GM18519 (cell line): ENCODE data around the gene ANKRD44.
"Not testable (repeated sequence)": the region's sequence is repeated elsewhere in the genome, so short reads cannot be mapped to it uniquely, and the experiment has no call there.

Experiments
- ATAC-seq: cut with Tn5 transposase; IDR thresholded peaks from one replicate; pipeline ENCODE4 v1.9.1; 2021; ENCODE audit warnings: mild to moderate bottlenecking, moderate library complexity; ENCODE audit not compliant: unreplicated experiment, low FRiP score

ANKRD44 gene

DNA sequence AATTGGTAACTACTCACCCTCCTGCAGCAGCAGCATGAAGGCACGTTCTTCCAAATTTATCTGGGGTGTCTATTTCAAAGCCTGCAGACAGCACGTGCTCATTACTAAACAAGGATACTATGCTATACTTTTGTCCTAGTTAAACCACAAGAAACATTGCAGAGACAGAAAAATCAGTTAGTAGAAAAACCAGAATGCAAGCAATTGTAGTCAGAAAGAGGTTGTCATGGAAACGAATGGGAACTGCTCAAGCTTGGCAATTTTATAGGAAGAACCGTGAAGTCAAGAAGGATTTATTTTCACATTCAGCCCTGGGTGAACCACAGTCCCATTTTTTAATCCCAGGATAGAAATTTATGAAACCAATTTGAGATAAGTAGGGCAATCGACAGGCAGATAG lies 221.9 kb downstream of the ANKRD44 start:
- ATAC-seq, result no peak

- peak; percentile 68 for ATAC-seq
These were observed 224.1 kb downstream of the ANKRD44 start for GRCh38 chr2:197086500-197086899.

GRCh38 chr2:197085665-197086064 lies 224.9 kb downstream of the ANKRD44 start:
- no peak for ATAC-seq

DNA sequence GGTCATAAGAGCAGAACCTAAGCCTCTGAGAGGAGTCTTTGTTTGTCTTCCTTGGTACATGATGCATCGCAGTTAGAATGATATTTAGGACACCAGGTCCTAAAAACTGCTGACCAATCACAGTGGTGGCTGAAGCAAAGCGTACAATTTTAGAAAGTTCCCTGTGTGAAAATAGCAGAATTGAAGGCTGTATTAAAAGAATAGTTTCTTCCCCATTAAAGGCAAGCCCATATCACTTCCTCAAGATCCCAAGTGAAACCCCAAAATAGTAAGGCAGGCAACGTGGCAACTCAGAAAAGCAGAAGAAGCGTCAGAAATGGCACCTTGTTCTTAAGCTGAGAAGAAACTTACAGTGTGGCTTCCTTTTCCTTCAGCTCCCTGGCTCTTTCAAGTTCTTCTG lies 229.3 kb downstream of the ANKRD44 start:
- no peak for ATAC-seq

GRCh38 chr2:197080578-197081216 lies 229.9 kb downstream of the ANKRD44 start:
- no peak for ATAC-seq

DNA sequence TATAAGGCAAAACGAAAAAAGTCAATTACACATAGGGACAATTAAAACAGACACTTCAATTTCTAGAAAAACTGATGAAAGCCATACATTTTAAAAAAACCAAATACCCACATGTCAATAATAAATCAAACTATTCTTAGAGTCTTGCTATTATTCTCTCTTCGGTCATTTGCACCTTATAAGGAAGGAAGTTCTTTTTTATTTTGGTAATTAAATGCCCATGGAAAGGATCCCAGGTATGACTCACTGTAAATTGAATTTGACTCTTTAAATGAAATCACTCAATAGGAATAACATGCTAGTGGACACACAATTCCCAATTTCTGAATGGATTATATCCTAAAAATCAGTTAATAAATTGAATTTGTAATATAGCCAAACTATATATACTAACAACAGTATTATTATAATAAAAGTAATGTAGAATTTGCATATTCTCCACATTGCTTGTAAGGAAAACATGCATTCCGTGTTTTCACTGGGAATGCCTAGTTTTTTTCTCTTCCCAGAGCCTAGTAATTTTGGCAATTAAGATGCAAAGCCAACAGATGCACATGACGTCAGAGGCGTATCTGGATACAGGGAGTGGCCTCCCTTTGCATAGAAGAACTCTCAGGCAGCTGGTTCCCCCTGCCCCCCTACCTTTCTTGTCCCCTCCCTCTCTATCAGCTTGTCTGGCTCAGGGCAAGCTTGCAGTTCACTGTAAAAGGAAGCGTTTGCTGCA lies 230.6 kb downstream of the ANKRD44 start:
- ATAC-seq, result no peak

GRCh38 chr2:197079414-197079813 lies 231.2 kb downstream of the ANKRD44 start:
- ATAC-seq, result no peak

GRCh38 chr2:197078535-197078934 lies 232.0 kb downstream of the ANKRD44 start:
- ATAC-seq, result no peak

DNA sequence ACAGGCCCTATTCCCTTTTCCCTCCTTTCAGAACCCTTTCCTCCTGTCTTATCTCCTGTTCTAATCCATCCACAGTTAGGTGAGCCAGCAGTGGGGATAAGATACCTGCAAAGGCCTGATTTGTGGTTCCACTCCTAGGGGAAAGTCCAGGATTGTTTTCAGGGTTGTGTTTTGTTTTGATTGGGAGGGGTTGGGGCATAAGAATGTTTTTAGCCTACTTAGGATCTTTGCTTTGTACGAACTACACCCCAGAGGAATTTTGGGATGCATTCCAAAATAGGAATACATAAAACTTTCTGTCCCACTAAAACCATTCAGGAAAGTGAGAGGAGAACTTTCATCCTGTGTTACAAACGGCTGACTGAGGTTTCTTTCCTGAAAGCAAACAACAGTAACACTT lies 233.2 kb downstream of the ANKRD44 start:
- no peak for ATAC-seq

- ATAC-seq, result no peak
These were observed 233.9 kb downstream of the ANKRD44 start for GRCh38 chr2:197076652-197077051.

- no peak for ATAC-seq
These were observed 234.7 kb downstream of the ANKRD44 start for GRCh38 chr2:197075754-197076337.

GRCh38 chr2:197075281-197075680 lies 235.3 kb downstream of the ANKRD44 start:
- ATAC-seq, result no peak

DNA sequence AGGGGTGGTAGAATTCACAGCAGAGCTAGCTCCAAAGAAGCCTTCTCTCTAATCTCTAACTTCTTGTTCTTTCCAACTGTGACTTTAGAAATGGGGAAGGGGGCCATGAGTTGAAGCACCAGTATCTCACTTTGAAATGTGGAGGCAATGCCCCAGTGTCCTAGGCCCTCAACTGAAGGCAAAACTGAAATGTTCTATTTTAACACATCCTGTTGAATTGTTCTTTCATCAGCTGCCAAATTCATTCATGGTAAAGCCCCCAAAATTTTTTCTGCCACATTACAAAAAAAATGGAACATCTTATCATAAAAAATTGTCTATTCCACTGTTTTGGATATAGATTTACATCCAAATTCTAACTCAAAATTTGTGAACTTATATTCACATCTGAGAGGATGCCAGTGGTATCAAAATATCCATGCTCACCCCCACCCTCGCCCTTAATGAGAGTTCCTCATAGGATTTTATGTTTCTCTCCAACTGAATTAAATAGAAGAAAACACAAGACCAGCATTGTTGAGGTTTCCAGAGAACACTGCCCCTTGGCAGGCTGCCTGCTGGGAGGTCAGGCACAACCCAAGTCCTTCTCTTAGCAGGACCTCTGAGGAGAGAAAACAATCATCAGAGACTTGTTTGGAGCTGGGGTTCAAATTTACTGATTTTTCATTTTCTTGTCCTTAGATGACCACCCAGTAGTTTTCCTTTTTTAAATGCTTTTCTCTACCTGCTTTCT lies 236.7 kb downstream of the ANKRD44 start:
- no peak for ATAC-seq

- ATAC-seq, result no peak
These were observed 237.3 kb downstream of the ANKRD44 start for GRCh38 chr2:197073270-197073669.

GRCh38 chr2:197072533-197072932 lies 238.0 kb downstream of the ANKRD44 start:
- ATAC-seq, result no peak

DNA sequence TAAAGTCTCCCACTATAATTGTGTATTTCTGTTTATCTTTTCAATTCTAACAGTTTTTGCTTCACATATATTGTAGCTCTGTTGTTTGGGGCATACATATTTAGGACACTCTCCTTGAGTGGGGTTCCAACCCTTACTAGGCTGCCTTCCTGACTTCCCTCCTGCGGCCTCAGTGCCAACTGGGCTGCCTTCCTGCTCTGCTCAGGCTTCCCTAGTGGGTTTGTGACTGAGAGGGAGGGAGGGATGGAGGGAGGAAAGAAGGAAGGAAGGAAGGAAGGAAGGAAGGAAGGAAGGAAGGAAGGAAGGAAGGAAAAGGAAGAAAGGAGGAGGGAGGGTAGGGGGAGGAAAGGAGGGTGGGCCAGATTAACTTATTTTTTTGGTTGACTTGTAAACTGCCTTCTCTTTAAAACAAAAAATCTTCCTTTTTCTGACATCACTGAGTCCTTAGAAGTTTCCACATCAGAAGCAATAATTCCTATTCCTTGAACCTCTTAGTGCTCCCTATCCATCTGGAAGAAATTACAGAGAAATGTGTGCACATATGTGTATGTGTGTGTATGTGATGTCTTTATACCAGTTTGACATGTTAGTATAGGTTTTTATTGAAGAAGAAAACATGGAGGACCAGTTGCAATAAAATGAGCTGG lies 238.7 kb downstream of the ANKRD44 start:
- no peak for ATAC-seq

- no peak for ATAC-seq
These were observed 239.4 kb downstream of the ANKRD44 start for GRCh38 chr2:197071213-197071612.

- no peak for ATAC-seq
These were observed 240.6 kb downstream of the ANKRD44 start for GRCh38 chr2:197069958-197070357.

DNA sequence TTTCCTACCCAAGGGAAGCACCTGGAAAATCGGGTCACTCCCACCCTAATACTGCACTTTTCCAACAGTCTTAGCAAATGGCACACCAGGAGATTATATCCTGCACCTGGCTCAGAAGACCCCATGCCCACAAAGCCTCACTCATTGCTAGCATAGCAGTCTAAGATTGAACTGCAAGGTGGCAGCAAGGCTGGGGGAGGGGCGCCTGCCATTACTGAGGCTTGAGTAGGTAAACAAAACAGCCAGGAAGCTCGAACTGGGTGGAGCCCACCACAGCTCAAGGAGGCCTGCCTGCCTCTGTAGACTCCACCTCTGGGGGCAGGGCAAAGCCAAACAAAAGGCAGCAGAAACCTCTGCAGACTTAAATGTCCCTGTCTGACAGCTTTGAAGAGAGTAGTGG lies 248.0 kb downstream of the ANKRD44 start:
- not testable (repeated sequence) for ATAC-seq

DNA sequence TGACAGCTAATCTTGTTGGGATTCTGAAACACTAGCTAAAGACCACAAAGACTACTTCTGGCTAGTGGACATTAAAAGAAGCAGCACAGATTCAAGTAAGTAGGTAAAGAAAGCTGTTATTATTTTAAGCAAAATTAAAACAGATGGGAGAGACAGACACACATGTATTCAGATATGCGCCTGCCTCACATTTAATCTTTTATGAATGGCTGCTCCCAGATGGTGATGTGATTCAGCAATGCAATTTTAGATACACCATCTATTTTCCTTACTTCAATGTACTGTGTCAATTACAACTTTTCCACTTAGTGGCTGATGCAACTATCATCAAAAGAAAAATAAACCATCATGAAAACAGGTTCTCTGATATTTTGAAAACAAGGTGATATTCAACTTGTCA lies 251.1 kb downstream of the ANKRD44 start:
- ATAC-seq, result no peak
